Kidney (tissue), 14 donors: ENCODE measurements around the gene SCAI. TPM values are rescaled to one million over a fixed set of nuclear protein-coding genes. Genes with fewer than 3 reads are reported as not detected.

Experiments used
- DNase-seq, 5 donors: peaks; one replicate each; pipeline ENCODE4 v3.0.0-alpha.2; 2013 to 2020
- FAIRE-seq: peaks from 2 replicates; lab custom pipeline; 2012; peaks lifted over from hg19 to GRCh38; lab: Jason Lieb, UNC
- H3K27ac ChIP-seq, 2 donors: one replicate each; pipeline ENCODE4 v1.7.0; 2013; ENCODE audit warnings: low read depth in 2 of 2, low read length in 2 of 2, inconsistent platforms in 1 of 2
- H3K27me3 ChIP-seq: one replicate; pipeline ENCODE4 v1.7.1; 2013; ENCODE audit warnings: low read length, inconsistent platforms; ENCODE audit not compliant: control insufficient read depth, insufficient read depth
- H3K36me3 ChIP-seq, 3 donors: one replicate each; pipeline versions ENCODE4 v1.7.0 to v1.7.1; 2013; ENCODE audit warnings: low read length in 3 of 3, control low read depth in 1 of 3, inconsistent platforms in 1 of 3; ENCODE audit not compliant: insufficient read depth in 3 of 3, control insufficient read depth in 2 of 3
- H3K4me1 ChIP-seq, 3 donors: one replicate each; pipeline versions ENCODE4 v1.7.0 to v1.7.1; 2013; ENCODE audit warnings: low read length in 3 of 3, inconsistent platforms in 1 of 3, low read depth in 1 of 3; ENCODE audit not compliant: control insufficient read depth in 2 of 3, insufficient read depth in 2 of 3
- H3K4me3 ChIP-seq, 3 donors: one replicate each; pipeline versions ENCODE4 v1.7.0 to v1.8.1; 2013; ENCODE audit warnings: low read length in 3 of 3, control low read depth in 1 of 3, inconsistent platforms in 1 of 3
- H3K9ac ChIP-seq, 3 donors: one replicate each; pipeline versions ENCODE4 v1.7.0 to v1.7.1; 2013; ENCODE audit warnings: low read length in 3 of 3, control low read depth in 1 of 3, inconsistent platforms in 1 of 3
- H3K9me3 ChIP-seq, 3 donors: one replicate each; pipeline versions ENCODE4 v1.7.0 to v1.7.1; 2013; ENCODE audit warnings: low read length in 3 of 3, control low read depth in 1 of 3, inconsistent platforms in 1 of 3; ENCODE audit not compliant: control insufficient read depth in 2 of 3, insufficient read depth in 1 of 3
- intact Hi-C: fragments of 100-400 bp; cut with DNase I; formaldehyde crosslinking; loops from one replicate; pipeline ENCODE4 v1.11.1; 2022
- polyA plus RNA-seq: library from polyadenylated mRNA; stranded (reverse); fragments of 350-450 nt; fragmentation: Illumina TruSeq; extraction: RNeasy Lipid Tissue Mini Kit (QIAGEN cat#74804); gene quantifications from one replicate; pipeline ENCODE4 v1.2.3, GENCODE V29; 2014; ENCODE audit warnings: low read depth, low replicate concordance; ENCODE audit not compliant: insufficient read depth
- total RNA-seq: library from RNA; stranded (reverse); fragmentation: NEBNext Ultra II Directional; extraction: Animal tissue kit (Norgen Biotek cat#: 25700); gene quantifications from one replicate; pipeline ENCODE4 v1.2.1, GENCODE V29; 2021
- TF ChIP-seq, protein P1 (sequence below): IDR thresholded peaks from 3 replicates; pipeline ENCODE4 v1.5.1; 2012; ENCODE audit warnings: mild to moderate bottlenecking, moderate library complexity, borderline replicate concordance; ENCODE audit not compliant: insufficient read depth; ENCODE audit errors: extremely low read depth
- donor health status: control.
- donor health status: control.
- donor health status: control.
- donor health status: control.
- donor health status: control.
- donor health status: DM: yes; HTN: yes; CAD: no.
- donor health status: Normal renal cell carcinoma (clear cell type).

SCAI gene
- total and polyA plus RNA-seq, 2 donors from 2014 or later, result 1.4 to 6.9 TPM

DNA sequence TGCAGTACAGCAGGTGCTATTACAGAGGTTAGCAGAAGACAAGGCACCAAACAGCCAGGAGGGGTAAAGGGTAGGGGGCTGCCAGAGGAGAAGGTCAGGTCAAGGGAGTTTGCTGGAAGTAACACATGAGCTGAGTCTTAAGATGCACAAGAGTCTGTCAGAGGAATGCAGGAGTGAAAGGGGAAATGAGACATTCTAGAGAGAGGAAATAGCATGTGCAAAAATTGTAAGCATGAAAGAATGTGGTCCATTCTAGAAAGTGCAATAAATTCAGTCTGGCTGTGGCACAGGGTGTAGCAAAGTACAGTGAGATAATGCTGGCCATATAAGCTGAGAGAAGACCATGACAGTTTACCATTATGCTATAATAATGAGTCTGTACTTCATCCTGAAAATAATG, 209.0 kb downstream of the SCAI start:
- Histone ChIP-seq H3K9me3 (no peaks in the 10 kb centered on the region), H3K4me1 (no peaks in the 10 kb centered on the region), H3K27ac (no peak overlapping the region), H3K27me3 (no peaks in the 10 kb centered on the region), H3K4me3 (no peak overlapping the region), H3K36me3 (peaks cover 0 to 39% (median 30%) of the 10 kb centered on the region in 3 donors), H3K9ac (no peak overlapping the region)
- no peak for FAIRE-seq
- no peak for DNase-seq
- intact Hi-C loops, result no loop called here
- TF ChIP-seq, protein P1, sequence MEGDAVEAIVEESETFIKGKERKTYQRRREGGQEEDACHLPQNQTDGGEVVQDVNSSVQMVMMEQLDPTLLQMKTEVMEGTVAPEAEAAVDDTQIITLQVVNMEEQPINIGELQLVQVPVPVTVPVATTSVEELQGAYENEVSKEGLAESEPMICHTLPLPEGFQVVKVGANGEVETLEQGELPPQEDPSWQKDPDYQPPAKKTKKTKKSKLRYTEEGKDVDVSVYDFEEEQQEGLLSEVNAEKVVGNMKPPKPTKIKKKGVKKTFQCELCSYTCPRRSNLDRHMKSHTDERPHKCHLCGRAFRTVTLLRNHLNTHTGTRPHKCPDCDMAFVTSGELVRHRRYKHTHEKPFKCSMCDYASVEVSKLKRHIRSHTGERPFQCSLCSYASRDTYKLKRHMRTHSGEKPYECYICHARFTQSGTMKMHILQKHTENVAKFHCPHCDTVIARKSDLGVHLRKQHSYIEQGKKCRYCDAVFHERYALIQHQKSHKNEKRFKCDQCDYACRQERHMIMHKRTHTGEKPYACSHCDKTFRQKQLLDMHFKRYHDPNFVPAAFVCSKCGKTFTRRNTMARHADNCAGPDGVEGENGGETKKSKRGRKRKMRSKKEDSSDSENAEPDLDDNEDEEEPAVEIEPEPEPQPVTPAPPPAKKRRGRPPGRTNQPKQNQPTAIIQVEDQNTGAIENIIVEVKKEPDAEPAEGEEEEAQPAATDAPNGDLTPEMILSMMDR, result no peak

DNA sequence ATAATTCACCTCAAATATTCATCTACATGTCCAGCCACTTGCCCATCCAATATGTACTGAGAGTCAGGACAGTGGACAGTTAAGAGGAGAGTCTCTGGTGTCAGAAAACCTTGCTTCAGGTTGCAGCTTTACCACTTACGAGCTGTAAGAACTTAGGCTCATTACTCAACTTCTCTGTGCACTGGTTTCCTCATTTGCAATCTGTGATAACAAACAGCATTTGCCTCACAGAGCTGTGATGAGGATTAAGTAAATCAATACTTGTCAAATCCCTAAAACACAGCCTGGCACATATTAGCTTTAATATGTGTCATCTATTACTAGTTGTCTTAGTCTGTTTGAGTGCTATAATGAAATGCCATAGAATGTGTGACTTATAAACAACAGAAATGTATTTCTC, 211.0 kb downstream of the SCAI start:
- DNase-seq (no peak), FAIRE-seq (no peak)
- Histone ChIP-seq H3K4me1 (no peaks in the 10 kb centered on the region), H3K4me3 (no peak overlapping the region), H3K36me3 (peaks cover 0 to 51% (median 39%) of the 10 kb centered on the region in 3 donors), H3K9me3 (no peaks in the 10 kb centered on the region), H3K27me3 (no peaks in the 10 kb centered on the region), H3K9ac (no peak overlapping the region), H3K27ac (no peak overlapping the region)
- TF ChIP-seq, protein P1, result no peak
- intact Hi-C loops, result no loop called here

DNA sequence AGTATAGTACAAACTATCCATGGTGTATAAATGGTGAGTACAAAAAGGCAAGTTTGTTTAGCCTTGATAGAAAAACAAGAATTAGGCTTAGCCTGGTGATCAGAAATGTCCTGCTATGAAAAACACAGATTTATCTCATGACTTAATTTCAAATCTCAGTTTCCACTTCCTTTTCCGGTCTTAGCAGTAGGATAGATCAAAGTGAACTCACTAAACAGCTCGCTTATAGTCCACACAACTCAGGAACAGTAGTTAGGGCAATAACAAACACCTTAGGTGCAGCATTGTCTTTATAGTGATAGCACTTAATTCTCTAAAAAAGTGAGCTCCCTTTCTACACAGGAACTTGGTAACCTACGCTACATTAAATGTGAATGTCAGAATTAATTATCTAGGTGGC, 213.9 kb downstream of the SCAI start:
- peaks cover 0 to 54% (median 41%) of the 10 kb centered on the region in 3 donors for H3K36me3 ChIP-seq
- no peak for FAIRE-seq

More for the DNA sequence above, 213.9 kb downstream of the SCAI start:
- no peak overlapping the region for H3K27ac ChIP-seq
- no peak overlapping the region for H3K4me3 ChIP-seq
- TF ChIP-seq, protein P1, result no peak
- intact Hi-C loops, result no loop called here
- H3K4me1 ChIP-seq, result no peaks in the 10 kb centered on the region
- H3K27me3 ChIP-seq, result no peaks in the 10 kb centered on the region
- no peak for DNase-seq
- no peaks in the 10 kb centered on the region for H3K9me3 ChIP-seq
- H3K9ac ChIP-seq, result no peak overlapping the region
